PFSK-1 (cell line): ENCODE data around the gene HSPB1.

Source experiments
- REST ChIP-seq, 2 experiments: IDR thresholded peaks; 2 replicates each; pipeline versions ENCODE4 v1.6.1 to v1.8.0; 2011 to 2012; ENCODE audit warnings: low read depth in 2 of 2, low read length in 2 of 2, control low read depth in 1 of 2, inconsistent platforms in 1 of 2, mild to moderate bottlenecking in 1 of 2, moderate library complexity in 1 of 2; ENCODE audit not compliant: insufficient read depth in 1 of 2
- SIN3A ChIP-seq: IDR thresholded peaks from 2 replicates; pipeline ENCODE4 v1.6.1; 2012; ENCODE audit warnings: mild to moderate bottlenecking, low read length, moderate library complexity, borderline replicate concordance; ENCODE audit not compliant: insufficient read depth

DNA sequence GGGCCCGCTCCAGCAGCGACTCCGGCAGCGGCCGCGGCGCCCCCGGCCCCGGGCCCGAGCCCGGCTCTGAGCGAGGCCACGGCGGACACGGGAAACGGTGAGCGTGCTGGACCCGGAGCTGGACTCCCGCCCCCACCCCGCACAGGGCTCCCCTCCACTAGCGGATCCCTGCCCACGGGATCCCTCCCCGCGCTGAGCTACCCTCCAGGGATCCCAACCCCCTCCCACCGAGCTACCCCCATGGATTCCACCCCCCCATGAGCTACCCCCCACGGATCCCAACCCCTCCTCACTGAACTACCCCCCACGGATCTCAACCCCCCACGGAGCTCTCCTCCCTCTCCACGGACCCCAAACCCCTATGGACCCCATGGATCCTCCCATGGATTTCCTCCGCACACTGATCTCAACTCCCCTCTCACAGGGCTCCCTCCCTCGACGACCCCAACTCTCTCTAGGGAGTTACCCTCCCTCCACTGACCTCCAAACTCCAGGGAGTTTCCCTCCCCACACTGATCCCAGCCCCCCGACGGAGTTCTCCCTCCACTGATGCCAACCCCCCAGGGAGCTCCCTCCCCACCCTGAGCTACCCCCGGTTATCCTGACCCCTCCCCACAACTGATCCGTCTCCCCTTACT lies 20.6 kb upstream of the HSPB1 start:
- TF ChIP-seq REST (IDR thresholded peaks at IDR 0.05; ENCODE audit: insufficient read depth in 1 of 2, low read depth in 2 of 2, low read length in 2 of 2) (no peak), SIN3A (no peak)
